ENCODE data around the gene HIVEP3.

HIVEP3 gene

DNA sequence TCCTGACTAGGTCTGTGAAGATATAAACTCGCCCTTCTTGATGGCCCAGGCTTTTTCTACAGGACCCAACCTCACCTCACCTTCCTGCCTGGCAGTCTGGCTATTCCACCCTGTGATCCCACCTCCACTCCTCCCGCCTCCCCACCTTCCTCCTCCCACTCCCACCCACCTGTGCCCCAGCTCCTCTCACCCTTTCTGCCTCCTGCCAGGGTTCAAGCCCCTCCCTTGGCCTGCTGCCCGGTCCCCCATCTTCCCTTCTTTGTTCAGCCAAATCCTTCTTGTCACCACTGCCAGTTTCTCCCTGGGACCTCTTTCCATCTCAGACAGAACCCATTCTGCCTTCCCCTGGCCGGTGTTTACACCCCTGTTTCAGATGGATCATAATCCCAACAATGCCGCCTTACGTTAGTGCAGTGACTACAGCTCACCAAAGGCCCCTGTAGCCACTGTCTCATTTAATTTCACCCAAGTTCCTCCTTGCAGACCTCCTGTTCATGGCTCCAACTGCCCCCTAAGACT is 306.7 kb downstream of the HIVEP3 start:
- DNase-seq (ENCODE audit: low read depth), result no peak

DNA sequence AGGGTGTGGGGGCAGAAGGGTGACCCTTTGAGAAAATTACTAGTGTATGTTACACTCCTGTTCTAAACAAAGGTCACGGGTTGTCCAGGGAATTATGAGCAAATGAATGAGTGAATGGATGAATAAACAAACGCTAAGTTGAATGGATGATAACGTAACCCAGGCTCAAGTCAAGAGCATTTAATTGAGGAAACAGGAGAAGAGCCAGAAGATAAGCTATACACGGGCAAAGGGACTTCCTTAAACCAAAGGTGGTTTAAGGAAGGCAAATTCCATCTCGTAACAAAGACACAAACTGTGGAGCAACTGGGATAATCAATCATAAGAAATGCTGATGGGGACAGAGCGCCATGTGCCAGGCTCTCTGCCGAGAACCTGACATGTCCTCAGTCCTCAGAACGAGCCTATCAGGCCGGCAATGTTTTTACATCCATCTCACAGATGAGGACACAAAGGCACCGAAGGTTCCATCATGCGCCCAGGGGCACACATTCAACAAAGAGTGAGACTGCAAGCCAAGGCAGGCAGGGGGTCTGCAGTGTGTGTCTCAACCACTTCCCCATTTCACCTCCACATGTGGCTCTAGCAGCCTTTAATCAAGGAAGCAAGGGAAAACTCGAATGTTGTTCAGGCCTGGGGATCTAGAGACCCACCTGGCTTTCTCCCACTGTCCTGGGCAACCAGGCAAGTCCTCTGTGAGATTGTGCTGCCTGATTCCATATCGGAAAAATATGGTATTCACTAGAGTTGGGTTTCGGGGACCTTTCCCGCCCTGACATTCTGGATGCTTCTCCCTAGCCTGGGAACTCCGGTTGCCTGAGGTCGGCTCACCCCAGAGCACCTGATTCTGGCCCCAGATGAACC is 307.4 kb downstream of the HIVEP3 start:
- no peak for DNase-seq (ENCODE audit: low read depth)

DNA sequence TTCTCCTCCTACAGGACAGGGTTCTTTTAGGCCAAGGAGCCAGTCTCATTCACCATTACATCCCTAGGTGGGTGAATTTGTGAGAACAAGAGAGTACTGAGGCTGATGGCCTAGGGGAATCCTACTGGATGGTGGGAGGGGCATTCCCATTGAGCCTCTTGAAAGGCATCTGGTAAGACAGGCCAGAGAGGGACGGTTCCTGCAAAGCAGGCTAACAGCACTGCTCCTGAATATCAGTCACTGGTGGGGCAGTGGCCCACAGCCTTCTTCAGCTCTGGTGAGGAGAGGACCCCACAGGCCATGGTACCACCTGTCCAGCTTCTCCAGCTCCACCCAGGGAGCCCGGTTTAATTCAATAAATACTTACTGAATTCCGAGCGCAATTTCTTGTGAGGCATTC is 308.4 kb downstream of the HIVEP3 start:
- no peak for DNase-seq (ENCODE audit: low read depth)

DNA sequence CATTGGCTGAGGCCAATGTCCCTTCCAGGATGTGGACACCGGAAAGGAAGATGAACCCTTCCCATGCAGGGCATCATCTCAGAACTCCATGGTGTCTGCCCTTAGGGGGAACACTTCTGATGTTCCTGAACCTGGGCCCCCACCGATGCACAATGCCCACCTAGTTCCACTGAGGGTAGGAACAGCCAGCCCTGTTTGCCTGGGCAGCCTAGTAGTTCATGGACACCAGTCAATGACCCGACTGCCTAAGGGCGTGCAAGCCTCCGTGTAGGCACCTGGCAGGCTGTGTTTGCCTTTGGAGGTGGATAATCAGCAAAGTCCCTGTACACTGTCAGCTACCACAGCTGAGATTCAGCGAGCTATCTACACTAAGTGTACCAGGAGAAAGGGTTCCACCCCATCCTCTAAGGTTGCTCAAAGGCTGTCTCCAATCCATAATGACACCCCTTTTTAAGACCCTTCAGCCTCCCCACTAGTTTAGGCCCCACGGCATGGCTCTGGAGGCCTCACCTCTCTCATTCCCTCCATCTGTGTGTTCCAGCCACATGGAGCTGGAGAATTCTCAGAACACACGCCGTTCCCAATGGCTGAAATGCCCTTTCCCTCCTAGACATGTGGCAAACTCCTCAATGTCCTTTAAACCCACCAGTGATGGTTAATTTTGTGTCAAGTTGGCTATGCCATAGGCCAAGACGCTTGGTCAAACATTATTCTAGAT is 309.4 kb downstream of the HIVEP3 start:
- no peak for DNase-seq (ENCODE audit: low read depth)

DNA sequence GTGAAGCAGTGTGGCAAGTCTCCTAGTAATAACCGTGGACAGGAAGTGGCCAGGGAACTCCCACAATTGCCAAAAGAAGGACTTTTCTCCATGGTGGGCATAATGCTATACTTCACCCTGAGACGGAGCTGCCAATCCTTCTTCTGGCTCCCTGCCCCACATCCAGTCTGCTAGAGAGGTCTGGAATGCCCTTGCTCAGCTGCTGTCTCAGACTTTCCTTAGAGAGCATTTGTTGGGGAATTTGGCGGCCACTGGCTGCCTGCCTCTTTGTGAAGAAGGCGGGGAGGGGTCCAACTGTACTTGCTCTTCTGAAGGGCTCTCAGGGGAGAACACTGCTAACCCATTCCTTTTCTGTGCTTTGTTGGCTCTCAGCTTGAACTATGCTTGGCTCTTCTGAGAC is 310.5 kb downstream of the HIVEP3 start:
- no peak for DNase-seq (ENCODE audit: low read depth)

DNA sequence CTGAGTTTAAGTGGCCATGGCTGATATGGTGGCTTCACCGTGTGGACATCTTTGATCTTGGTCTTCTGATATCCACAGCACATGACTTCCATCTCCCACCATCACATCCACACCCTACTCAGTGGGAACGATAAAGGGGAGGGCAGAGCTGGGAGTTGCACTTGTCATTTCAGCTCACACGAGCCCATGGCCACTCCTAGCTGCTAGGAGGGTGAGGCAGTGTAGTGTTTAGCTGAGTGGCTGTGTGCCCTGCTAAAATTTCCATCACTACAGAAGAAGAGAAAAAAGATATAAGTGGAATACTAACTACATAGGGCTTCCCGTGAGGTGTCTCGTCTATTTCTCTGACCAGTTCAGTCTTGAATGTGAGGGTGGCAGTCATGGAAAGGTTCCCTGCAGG is 310.9 kb downstream of the HIVEP3 start:
- no peak for DNase-seq (ENCODE audit: low read depth)

DNA sequence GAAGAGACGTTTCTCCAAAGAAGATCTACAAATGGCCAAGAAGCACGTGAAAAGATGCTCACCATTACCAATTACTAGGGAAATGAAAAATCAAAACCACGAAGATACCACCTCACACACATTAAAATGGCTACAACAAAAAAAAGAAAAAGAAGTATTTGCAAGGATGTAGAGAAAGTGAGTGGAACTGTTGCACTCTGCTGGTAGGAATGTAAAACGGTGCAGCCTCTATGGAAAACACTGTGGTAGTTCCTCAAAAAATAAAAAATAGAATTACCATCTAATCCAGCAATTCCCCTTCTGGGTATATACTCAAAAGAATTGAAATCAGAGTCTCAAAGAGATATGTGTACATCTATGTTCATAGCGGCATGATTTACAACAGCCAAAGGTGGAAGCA is 318.8 kb downstream of the HIVEP3 start:
- no peak for DNase-seq (ENCODE audit: low read depth)

DNA sequence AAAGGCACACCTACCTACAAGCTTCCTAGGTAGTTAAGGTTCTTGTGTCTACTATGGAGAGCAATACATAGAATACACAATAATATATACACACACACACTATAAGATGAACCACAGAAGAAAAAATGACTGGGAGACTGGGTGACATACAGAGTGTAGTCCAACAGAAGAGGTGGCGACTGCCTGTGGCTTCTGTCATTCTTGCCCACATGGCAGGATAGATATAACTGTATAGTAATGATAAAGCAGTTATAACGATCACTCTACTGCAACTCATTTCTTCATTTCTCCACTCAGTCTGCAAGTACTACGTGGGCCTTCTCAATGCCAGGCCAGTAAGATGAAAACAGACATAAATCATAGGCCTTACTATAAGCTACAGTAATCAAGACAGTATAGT is 320.4 kb downstream of the HIVEP3 start:
- no peak for DNase-seq (ENCODE audit: low read depth)

DNA sequence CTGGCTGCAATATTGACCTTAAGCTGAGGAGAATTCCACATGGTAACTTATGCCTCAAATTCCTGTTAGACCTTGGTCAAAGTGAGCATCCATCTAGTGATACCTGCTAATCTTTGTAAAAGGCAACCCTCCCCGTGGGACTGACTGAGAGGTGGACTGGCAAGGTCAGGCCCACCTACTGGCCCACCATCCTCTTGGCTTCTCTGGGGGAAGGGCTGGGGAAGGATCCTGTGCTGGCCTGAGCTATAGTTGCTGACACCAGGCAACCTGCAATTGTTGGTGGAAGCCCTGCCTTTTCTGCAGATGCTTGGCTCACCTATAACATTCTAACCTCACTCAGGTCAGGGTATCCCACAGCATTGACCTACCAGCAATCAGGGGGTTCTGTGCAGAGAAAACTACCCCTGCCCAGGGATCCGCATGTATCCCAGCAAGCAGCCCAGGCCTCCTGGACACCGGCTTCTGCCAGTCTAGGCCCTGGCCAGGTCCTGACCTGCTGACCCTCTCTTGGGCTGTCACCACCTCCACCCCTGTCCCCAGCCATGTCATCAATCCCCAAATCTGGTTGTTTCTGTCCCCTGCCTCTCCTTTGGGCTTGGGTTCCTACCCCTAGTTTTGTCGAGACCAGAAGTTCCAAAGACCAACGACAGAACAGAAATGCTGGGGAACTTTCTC is 326.1 kb downstream of the HIVEP3 start:
- DNase-seq (ENCODE audit: low read depth), result no peak

DNA sequence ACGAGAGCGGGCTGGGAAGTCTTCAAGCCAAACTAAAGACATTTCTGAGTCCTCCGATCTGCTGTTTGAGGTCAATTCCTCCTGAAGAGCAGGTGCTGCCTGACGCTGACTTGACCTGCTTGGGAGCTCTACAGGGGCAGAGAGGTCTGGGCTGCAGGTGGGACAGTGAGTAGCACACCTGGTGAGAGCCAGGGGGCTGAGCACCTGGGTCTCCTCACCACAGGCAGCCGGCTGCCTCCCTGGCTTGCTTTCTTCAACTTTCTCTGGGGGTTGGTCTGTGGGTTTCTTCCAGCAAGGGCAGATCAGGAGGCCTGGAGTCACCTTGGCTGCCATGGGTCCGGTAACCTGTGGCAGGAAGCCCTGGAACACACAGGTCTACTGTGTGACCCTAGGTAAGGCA is 326.8 kb downstream of the HIVEP3 start:
- DNase-seq (ENCODE audit: low read depth), result no peak

DNA sequence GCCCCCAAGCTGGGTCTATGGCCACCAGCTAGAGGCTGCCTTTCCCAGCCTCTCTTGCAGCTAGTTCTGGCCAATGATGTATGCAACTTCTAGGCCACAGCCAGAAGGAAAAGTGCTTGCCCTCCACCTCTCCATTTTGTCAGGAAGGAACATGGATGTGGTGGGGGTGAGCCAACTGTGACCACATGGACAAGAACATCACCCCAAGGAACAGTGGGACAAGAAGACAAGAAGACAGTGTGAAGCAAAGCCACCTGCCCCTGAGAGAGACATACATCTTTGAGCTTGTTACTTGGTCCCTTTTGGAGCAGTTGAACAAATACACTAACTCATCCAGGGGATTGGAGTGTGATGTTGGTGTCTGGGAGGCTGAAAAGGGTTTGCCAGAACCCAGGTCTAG is 328.4 kb downstream of the HIVEP3 start:
- DNase-seq (ENCODE audit: low read depth), result no peak

DNA sequence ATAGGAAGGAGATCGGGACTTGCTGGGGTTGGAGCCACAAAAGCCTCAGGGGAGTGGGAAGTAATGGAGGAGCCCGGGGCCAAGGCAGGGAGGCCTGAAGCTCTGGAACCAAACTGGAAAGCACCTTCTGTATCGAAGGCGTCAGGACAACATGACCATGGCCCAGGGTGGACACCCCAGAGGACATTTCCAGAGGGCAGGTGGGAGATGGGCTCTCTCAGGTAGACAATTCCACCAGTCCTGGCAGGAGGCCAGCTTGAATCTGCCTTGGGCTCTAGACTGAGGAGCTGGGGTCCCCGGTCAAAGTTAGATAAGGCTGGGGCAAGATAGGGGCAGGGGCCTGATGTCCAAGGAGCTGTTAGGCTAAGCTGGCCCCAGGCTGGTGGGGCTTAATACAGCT is 329.3 kb downstream of the HIVEP3 start:
- no peak for DNase-seq (ENCODE audit: low read depth)

DNA sequence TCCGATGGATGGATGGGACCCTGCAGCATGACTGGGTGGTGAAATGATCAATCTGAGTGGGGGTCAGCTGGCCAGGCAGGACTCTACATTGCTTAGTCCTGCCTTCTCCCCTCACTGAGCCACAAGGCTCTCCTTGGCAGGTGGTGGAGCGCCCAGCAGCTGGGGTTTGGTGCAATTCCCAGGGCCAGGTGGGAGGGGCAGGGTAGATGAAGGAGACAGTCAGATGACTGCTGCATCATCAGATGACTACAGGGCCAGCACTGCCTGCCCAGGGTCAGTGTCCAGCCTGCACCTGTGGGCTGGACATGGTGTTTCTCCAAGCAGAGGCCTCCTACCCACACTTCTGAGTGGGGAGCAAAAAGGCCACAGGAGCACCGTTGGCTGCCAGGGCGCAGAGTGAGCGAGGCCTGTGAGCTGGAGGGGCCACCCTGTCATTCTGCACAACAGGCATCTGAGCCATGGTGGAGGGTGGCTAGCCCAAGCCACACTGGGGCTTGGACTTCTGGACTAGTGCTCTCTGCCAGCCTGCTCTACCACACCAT is 330.3 kb downstream of the HIVEP3 start:
- DNase-seq (ENCODE audit: low read depth), result no peak

DNA sequence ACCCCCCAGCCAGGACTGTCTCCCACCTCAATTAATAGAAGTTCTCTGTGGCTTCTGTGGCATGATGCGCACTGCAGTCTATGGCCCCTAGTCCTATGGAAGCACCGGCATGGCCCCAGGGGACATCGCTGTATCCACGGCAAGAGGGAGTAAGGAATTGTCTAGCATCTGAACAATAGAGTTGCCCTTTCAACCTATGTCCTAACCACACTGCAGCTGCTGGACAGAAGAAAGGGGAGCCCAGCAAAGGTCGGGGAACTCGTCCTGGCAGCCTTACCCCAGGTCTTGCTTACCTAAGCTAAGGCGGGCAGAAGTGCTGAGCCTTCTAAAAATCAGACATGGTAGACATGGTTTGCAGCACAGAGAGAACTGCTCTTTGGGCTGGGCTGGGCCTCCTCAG is 330.9 kb downstream of the HIVEP3 start:
- DNase-seq (ENCODE audit: low read depth), result no peak

DNA sequence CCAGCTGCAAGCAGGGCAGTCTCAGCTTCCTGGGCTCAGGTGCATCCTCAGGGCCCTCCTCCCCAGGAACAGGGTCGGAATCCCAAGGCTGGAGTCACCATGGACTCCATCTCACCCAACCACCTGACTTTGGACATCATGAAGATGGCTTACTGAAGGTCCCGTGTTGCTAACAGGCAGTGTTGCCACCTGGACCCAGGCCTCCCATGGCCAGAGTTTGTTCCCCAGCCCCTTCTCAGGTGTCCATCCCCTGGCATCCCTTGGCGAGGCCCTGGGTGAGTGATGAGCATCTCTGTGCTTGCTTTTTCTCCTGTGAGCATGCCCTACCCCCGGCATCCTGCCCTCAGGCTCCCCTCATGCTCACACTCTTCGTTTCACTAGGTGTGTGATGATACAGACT is 332.5 kb downstream of the HIVEP3 start:
- DNase-seq (ENCODE audit: low read depth), result no peak

DNA sequence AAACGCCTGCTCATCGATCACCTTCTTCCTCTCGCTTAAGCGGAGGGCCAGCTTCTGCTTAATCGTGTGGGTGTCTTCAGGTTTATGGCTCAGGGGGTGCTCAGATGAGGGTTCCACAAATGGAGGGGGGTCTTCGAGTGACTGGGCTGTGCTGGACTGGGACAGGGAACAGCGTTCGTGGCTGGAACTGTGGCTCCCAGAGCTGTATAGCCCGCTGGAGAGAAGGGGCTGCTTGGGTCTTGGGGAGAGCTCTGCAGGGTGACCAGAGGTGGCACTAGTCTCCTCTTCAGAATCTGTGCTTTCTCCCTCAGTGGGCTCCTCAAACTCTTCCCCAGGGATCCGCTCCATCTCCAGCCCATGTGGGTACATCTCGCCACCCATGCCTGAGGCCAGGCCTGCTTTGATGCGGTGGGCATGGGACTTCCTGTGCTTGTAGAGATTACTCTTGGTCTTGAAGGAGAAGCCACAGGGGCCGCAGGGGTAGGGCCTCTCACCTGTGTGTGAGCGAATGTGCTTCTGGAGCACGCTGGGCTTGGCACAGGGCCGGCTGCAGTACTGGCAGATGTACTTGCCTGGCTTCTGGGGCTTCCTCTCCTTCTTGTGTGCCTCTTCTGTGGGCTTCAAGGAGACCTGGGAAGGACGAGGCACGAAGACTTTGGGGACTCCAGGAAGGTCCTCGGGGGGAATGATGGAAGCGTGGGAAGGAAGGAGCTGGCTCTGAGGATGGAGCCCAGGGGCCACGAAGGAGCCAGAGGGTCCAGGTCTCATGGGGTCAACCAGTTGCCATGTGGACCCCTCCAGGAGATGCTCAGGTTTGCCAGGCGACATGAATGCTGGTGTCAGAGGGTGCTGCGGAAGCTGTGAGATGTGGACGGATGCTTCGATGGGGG is 334.8 kb downstream of the HIVEP3 start:
- DNase-seq (ENCODE audit: low read depth), result no peak

DNA sequence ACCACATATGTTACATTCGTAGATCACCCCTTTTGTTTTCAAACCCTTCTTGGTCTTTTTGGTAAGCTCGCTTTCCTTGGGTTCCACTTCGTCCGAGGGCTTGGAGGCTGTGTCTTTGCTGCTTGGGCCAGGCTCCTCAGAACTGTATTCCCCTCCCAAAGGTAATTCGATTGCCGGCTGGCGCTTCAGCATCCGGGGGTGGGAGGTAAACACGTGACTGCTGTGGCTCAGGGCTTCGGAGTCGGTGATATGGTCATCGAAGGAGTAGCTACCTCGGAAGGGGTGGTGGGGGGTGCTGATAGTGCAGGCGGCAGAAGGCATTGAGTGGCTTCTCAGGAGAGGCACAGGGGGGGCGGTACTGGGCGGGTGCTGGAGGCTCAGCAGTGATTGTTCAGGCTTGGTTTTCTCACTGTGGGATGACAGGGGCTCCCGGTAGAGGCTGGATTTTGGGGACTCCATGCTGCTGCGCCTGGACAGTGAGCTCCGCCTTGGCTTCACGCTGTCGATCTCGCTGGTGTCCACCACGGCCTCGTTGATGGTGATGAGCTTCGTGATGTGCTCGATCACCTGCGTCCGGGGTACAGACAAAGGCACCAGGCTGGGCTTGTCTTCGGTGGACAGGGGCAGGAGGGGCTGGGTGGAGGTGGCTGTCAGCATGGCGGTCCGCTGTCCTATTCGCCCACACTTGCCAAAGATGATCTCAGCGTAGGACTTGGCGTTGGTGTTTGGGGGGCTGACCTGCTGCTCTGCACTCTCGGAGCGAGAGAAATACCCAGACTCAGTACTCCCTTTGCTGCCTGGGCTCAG is 335.7 kb downstream of the HIVEP3 start:
- DNase-seq (ENCODE audit: low read depth), result no peak

DNA sequence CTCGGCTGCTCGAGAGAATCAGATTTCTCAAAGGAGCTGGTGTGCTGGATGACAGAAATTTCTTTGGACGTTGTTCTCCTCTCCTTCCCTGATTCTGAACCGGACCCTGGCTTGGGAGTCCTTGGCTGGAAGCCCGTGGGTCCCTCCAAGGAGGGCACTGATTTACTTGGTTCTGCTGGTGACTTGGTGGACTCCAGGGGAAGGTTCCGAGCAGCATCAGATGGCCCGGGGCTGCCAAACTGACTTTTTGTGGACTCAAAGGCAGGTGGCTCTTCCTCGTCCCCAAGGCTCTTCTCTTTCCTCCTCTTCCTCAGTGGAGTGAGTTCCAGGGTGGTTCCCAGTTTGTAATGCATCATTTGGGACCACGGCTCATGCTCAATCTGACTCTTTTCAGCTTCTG is 336.4 kb downstream of the HIVEP3 start:
- DNase-seq (ENCODE audit: low read depth), result no peak

DNA sequence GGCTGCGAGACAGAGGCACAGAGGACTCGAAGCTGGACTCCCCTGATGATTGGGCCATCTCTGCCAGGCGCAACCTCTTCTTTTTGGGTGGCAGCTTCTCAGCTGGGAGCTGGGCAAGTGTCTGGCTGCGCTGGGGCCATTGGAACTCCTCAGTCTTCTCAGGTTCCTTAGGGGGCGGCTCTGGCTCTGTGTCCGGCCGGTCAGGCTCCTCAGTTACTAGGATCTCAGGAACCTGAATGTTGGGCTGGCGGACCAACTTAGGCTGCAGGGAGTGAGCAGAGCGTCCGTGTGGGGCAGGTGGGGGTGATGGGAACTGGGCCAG is 336.8 kb downstream of the HIVEP3 start:
- DNase-seq (ENCODE audit: low read depth), result no peak

DNA sequence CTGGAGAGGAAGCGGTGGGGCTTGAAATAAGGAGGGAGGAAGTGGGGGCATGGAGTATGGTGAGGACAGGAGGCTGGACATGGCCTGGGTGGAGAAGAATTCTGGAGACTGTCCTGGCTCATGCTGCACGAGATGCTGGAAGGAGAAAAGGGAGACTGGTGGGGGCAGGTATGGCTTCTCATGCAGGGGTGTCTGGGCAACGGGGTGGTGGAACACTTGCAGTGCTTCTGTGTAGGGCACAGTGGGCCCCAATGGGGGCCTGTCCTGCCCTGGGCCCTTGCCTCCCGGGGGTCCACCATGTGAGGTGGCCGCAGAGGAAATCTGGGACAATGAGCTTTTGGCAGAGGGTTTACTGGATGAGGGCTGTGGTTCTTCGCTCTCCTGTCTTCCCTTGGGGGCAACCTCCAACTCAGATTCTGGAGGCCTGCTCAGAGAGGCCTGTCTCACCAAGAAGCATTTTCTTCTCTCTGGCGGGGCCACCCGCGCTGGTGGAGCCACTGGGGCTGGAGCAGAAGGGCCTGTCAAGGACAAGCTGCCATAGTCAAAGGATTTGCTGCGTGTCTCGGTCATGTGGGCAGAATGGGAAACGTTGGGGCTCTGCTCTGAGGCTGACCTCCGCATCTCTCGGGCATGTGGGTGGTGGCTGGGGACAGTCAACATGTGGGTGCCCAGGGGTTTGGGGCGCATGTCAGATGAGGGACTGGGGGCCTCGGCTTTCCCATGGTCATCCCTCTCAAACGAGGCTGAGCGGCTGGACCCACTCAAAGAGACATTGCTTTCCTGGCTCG is 337.3 kb downstream of the HIVEP3 start:
- no peak for DNase-seq (ENCODE audit: low read depth)

All from stimulated activated CD8-positive, alpha-beta memory T cell treated with anti-CD3 and anti-CD28 coated beads, Interleukin-7, amount 100 ng/mL, for 24 hours (primary cell).